GM12892 (cell line): ENCODE data around the gene CD82.

ENCODE experiments used
- DNase-seq: peaks from one replicate; pipeline ENCODE4 v3.0.0; 2011; ENCODE audit not compliant: insufficient read length
- FAIRE-seq: peaks from 2 replicates; lab custom pipeline; 2011; peaks lifted over from hg19 to GRCh38; lab: Jason Lieb, UNC
- POLR2A ChIP-seq: IDR thresholded peaks from 2 replicates; pipeline ENCODE4 v1.6.1; 2011; ENCODE audit warnings: low read depth, low read length, control low read depth
- POLR2AphosphoS5 ChIP-seq: IDR thresholded peaks from 2 replicates; pipeline ENCODE4 v1.6.1; 2011; ENCODE audit warnings: low read depth, low read length, control low read depth
- TAF1 ChIP-seq: IDR thresholded peaks from 2 replicates; pipeline ENCODE4 v1.6.1; 2011; ENCODE audit warnings: low read depth, mild to moderate bottlenecking, control low read depth, low read length, borderline replicate concordance

The CD82 gene

DNA sequence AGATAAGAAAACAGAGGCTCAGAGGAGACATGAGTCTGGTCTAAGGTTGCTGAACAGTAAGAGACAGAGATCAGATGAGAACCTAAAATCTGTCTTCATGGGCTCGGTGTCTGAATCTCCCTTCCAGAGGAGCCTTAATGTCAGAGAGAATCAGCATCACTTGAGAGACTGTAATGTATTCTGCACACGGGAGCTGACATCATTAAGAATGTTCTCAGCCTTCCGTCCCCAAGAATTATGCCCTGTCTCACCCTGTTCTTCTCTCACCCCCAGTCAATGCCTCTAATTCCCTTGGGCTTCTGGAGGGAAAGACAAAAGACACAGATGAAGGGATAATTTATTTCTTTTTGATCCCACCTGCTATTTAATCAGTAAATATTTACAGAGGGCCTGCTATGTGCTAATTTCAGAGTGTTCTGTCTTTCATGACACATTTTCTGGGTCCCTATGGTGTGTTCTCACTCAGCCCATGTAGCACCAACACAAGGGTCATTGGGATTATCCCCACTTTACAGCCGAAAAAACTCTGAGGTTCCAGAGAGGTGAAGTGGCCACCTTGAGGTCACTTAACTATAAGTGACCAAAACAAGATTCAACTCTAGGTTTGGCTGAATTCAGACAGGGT is 61.8 kb downstream of the CD82 start:
- FAIRE-seq (no peak), DNase-seq (no peak)
- TF ChIP-seq TAF1, result no peak
- TF ChIP-seq POLR2AphosphoS5, result no peak
- no peak for TF ChIP-seq POLR2A

- TF ChIP-seq POLR2A, result no peak
- no peak for TF ChIP-seq TAF1
- no peak for TF ChIP-seq POLR2AphosphoS5
- peak; percentile 90 for FAIRE-seq
- DNase-seq, result peak; percentile 49
Measured at GRCh38 chr11:44627911-44628729, 62.7 kb downstream of the CD82 start.

DNA sequence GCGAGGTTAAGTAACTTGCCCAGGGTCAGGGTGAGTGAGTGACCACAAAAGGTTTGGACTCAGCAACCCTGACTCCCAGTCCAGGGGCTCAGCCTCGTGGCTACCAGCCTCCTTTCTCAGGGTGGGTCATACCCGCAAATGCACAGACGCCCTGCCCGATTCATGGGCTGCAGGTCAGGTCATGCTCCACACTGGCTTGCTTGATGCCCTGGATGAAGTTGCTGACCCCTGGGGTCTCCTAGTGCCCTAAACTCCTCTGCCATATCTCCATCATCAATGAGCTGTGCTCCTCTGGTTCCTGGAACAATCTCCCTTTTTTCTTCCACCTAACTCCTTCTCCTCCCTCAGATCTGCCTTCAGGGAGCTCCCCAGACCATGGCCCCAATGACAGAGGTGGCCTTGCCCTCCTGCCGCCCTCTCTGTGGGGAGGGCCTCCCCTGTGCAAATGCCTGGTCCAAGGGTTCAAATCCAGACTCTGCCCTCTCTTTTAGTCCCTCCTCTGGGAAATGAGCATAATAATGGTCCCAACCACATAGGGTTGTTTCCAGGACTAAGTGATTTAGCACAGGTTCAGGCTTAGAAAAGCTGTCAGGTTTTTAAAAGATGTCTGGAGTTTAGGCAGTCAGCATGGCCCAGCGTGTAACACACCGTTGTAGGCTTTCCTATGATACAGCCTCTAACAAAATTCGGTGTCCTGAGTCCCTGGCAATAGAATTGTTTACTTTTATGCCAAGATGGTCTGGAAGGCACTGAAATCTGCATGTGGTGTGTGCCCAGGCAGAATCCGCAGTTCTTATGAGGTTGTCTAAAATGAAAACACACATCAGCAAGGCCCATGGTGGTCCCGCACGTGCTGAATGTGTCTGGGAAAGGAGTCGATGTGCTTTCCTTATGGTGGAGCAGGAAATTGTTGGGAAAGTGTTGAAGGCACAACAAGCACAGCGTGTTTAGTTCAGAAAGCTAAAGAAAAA is 63.6 kb downstream of the CD82 start:
- DNase-seq (peak; percentile 19), FAIRE-seq (no peak)
- TF ChIP-seq TAF1 (no peak), POLR2AphosphoS5 (no peak), POLR2A (no peak)

DNA sequence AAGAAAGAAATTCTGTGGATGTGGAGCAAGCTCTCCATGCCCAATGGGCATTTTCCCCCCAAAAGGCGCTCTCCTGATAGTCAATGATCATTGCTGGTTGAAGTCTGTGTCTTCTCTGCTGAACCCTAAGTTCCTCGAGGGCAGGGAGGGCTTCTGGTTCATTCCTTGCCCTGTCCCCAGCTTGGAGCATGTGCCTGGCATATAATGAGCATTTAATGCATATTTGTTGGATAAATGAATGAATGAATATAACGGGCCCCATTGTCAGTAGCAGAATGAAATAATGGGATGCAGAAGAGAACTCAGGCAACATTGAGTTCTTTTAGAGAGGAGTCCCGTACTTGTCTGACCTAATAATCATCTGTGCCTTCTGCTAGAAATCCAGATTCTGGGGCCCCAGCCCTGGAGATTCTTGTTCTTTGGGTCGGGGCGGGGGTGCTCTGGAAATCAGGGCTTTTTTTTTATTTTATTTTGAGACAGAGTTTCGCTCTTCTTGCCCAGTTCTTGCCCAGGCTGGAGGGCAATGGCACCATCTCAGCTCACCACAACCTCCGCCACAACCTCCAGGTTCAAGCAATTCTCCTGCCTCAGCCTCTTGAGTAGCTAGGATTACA is 64.4 kb downstream of the CD82 start:
- TF ChIP-seq TAF1, result no peak
- no peak for TF ChIP-seq POLR2A
- TF ChIP-seq POLR2AphosphoS5, result no peak
- no peak for DNase-seq
- no peak for FAIRE-seq

- no peak for DNase-seq
- TF ChIP-seq POLR2AphosphoS5, result no peak
- no peak for TF ChIP-seq TAF1
- no peak for TF ChIP-seq POLR2A
- FAIRE-seq, result no peak
Measured at GRCh38 chr11:44630511-44631210, 65.2 kb downstream of the CD82 start.

DNA sequence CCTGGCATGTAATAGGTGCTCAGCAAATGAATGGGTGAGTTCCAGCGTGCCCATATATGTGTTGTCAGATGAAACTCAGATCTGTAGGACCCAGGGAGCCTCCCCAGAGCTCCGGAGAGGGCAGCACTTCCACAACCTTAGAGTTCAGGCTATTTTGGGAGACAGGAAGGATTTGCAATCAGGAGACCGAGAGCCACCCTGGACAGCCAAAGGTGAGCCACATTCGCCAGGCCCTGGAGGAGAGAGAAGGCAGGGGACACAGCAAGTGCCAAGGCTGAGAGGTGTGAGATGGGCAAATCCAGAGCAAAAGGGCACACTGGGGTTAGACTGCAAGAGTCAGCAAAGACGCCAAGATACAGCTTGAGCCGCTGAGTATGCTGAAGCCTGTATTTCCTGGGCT is 66.4 kb downstream of the CD82 start:
- FAIRE-seq (no peak), DNase-seq (no peak)
- no peak for TF ChIP-seq TAF1
- TF ChIP-seq POLR2AphosphoS5, result no peak
- no peak for TF ChIP-seq POLR2A

DNA sequence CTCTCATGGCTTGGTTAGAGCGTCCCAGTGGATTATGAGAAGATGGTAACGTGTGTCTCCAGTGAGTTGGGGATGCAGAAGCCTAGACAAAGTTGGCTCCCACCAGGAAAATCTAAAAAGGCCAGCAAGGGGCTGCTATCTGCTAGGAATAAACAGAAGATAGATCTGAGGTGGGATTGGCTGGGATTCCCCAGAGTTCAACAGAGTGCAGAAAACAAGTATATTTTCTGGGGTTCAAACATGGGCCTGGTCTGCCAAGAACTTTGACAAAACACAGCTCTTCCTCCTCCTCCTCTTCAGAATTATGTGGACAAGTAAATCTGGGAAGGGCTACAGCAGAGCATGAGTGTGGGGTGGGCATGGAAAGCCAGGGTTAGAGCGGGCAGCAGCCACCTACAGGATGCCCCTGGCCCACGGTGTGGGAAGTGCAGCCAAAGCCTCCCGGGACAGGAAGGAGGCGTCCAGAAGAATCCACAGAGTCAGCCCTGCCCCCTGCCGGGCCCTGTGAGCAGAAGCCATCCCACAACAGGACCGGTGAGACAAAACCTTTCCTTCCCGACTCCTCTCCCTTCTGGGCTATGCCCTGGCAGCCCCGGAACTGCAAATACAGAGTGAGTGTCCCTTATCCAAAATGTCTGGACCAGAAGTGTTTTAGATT is 67.1 kb downstream of the CD82 start:
- TF ChIP-seq TAF1, result no peak
- TF ChIP-seq POLR2A, result no peak
- no peak for TF ChIP-seq POLR2AphosphoS5
- FAIRE-seq (no peak), DNase-seq (no peak)

GRCh38 chr11:44633641-44634040 is 68.2 kb downstream of the CD82 start:
- DNase-seq, result no peak
- no peak for TF ChIP-seq POLR2A
- TF ChIP-seq POLR2AphosphoS5, result no peak
- TF ChIP-seq TAF1, result no peak
- peak; percentile 89 for FAIRE-seq

GRCh38 chr11:44634401-44635281 is 69.2 kb downstream of the CD82 start:
- FAIRE-seq, result no peak
- no peak for DNase-seq
- no peak for TF ChIP-seq POLR2A
- TF ChIP-seq POLR2AphosphoS5, result no peak
